Kidney (tissue), 14 donors: ENCODE measurements around the gene OSTF1. TPM values are rescaled to one million over a fixed set of nuclear protein-coding genes. Genes with fewer than 3 reads are reported as not detected.

Experiments
- DNase-seq, 5 donors: peaks; one replicate each; pipeline ENCODE4 v3.0.0-alpha.2; 2013 to 2020
- FAIRE-seq: peaks from 2 replicates; lab custom pipeline; 2012; peaks lifted over from hg19 to GRCh38; lab: Jason Lieb, UNC
- H3K27ac ChIP-seq, 2 donors: one replicate each; pipeline ENCODE4 v1.7.0; 2013; ENCODE audit warnings: low read depth in 2 of 2, low read length in 2 of 2, inconsistent platforms in 1 of 2
- H3K27me3 ChIP-seq: one replicate; pipeline ENCODE4 v1.7.1; 2013; ENCODE audit warnings: low read length, inconsistent platforms; ENCODE audit not compliant: control insufficient read depth, insufficient read depth
- H3K36me3 ChIP-seq, 3 donors: one replicate each; pipeline versions ENCODE4 v1.7.0 to v1.7.1; 2013; ENCODE audit warnings: low read length in 3 of 3, control low read depth in 1 of 3, inconsistent platforms in 1 of 3; ENCODE audit not compliant: insufficient read depth in 3 of 3, control insufficient read depth in 2 of 3
- H3K4me1 ChIP-seq, 3 donors: one replicate each; pipeline versions ENCODE4 v1.7.0 to v1.7.1; 2013; ENCODE audit warnings: low read length in 3 of 3, inconsistent platforms in 1 of 3, low read depth in 1 of 3; ENCODE audit not compliant: control insufficient read depth in 2 of 3, insufficient read depth in 2 of 3
- H3K4me3 ChIP-seq, 3 donors: one replicate each; pipeline versions ENCODE4 v1.7.0 to v1.8.1; 2013; ENCODE audit warnings: low read length in 3 of 3, control low read depth in 1 of 3, inconsistent platforms in 1 of 3
- H3K9ac ChIP-seq, 3 donors: one replicate each; pipeline versions ENCODE4 v1.7.0 to v1.7.1; 2013; ENCODE audit warnings: low read length in 3 of 3, control low read depth in 1 of 3, inconsistent platforms in 1 of 3
- H3K9me3 ChIP-seq, 3 donors: one replicate each; pipeline versions ENCODE4 v1.7.0 to v1.7.1; 2013; ENCODE audit warnings: low read length in 3 of 3, control low read depth in 1 of 3, inconsistent platforms in 1 of 3; ENCODE audit not compliant: control insufficient read depth in 2 of 3, insufficient read depth in 1 of 3
- intact Hi-C: fragments of 100-400 bp; cut with DNase I; formaldehyde crosslinking; loops from one replicate; pipeline ENCODE4 v1.11.1; 2022
- polyA plus RNA-seq: library from polyadenylated mRNA; stranded (reverse); fragments of 350-450 nt; fragmentation: Illumina TruSeq; extraction: RNeasy Lipid Tissue Mini Kit (QIAGEN cat#74804); gene quantifications from one replicate; pipeline ENCODE4 v1.2.3, GENCODE V29; 2014; ENCODE audit warnings: low read depth, low replicate concordance; ENCODE audit not compliant: insufficient read depth
- total RNA-seq: library from RNA; stranded (reverse); fragmentation: NEBNext Ultra II Directional; extraction: Animal tissue kit (Norgen Biotek cat#: 25700); gene quantifications from one replicate; pipeline ENCODE4 v1.2.1, GENCODE V29; 2021
- TF ChIP-seq, protein P1 (sequence below): IDR thresholded peaks from 3 replicates; pipeline ENCODE4 v1.5.1; 2012; ENCODE audit warnings: mild to moderate bottlenecking, moderate library complexity, borderline replicate concordance; ENCODE audit not compliant: insufficient read depth; ENCODE audit errors: extremely low read depth
- donor health status: control.
- donor health status: control.
- donor health status: control.
- donor health status: control.
- donor health status: control.
- donor health status: DM: yes; HTN: yes; CAD: no.
- donor health status: Normal renal cell carcinoma (clear cell type).

Gene OSTF1
- total and polyA plus RNA-seq, 2 donors from 2014 or later, result 42.8 to 52.7 TPM

- H3K4me1 ChIP-seq, result peaks cover 0 to 24% (median 17%) of the 10 kb centered on the region in 3 donors
Measured at GRCh38 chr9:75092766-75093165, 4.5 kb downstream of the OSTF1 start.

DNA sequence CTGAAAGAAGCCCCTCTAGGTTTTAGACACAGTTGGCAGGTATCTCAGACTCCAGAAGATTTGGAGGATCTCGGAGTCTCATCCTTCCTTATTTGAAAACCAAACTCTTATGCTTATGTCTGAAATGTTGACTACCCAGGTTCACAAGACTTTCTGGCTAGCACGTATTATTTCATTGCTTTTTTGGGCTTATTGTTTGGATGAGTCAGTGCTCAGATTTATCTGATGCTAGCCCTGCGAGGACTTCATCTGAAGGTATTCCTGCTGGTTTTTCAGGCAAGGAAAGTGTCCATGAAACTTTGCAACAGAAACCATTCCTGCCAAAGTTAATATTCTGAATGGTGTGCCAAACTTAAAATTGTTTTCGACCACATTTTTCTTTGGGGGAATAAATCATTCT, 8.5 kb downstream of the OSTF1 start:
- intact Hi-C loops, result no loop called here
- H3K4me1 ChIP-seq, result peaks cover 0 to 16% (median 11%) of the 10 kb centered on the region in 3 donors
- TF ChIP-seq, protein P1, sequence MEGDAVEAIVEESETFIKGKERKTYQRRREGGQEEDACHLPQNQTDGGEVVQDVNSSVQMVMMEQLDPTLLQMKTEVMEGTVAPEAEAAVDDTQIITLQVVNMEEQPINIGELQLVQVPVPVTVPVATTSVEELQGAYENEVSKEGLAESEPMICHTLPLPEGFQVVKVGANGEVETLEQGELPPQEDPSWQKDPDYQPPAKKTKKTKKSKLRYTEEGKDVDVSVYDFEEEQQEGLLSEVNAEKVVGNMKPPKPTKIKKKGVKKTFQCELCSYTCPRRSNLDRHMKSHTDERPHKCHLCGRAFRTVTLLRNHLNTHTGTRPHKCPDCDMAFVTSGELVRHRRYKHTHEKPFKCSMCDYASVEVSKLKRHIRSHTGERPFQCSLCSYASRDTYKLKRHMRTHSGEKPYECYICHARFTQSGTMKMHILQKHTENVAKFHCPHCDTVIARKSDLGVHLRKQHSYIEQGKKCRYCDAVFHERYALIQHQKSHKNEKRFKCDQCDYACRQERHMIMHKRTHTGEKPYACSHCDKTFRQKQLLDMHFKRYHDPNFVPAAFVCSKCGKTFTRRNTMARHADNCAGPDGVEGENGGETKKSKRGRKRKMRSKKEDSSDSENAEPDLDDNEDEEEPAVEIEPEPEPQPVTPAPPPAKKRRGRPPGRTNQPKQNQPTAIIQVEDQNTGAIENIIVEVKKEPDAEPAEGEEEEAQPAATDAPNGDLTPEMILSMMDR, result no peak

More at GRCh38 chr9:75092766-75093165, 4.5 kb downstream of the OSTF1 start:
- no peaks in the 10 kb centered on the region for H3K9me3 ChIP-seq
- no peak overlapping the region for H3K27ac ChIP-seq
- FAIRE-seq (no peak), DNase-seq (no peak)
- TF ChIP-seq, protein P1, result no peak
- intact Hi-C loops, result no loop called here
- H3K27me3 ChIP-seq, result no peaks in the 10 kb centered on the region
- no peaks in the 10 kb centered on the region for H3K36me3 ChIP-seq
- no peak overlapping the region for H3K9ac ChIP-seq
- H3K4me3 ChIP-seq, result no peak overlapping the region

DNA sequence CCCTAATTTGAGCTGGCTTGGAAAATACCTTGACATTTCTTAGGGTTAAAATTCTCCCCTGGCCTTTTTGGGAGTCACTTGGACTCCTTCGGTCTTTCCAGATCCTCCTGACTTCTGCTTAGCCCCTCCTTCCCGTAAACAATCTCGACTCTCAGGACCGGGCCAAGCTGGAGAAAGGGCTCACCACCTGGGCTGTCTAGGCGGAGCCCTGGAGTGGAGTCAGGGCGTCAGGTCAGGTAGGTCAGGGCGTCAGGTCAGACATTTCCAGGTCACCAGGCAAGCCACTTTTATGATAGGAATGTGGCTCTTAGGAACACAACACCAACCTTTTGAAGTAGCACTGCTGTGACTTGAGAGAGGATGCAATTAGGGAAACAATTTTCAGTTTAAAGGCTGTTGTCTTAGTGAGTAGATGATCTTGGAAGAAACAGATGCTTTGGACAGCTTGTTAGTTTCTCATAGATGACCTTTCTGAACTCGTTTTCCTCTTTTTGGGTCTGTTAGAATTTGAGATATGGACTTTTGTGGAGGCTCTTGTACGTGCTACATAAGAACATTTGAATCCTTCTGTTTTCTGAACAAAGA, 12.8 kb downstream of the OSTF1 start:
- Histone ChIP-seq H3K4me1 (peaks cover 0 to 2% (median 0%) of the 10 kb centered on the region in 3 donors), H3K27ac (no peak overlapping the region), H3K4me3 (no peak overlapping the region), H3K36me3 (no peaks in the 10 kb centered on the region), H3K27me3 (no peaks in the 10 kb centered on the region), H3K9me3 (no peaks in the 10 kb centered on the region), H3K9ac (no peak overlapping the region)
- DNase-seq (peak in 3 of 5 donors; percentile 22 to 48 (median 22)), FAIRE-seq (no peak)
- intact Hi-C loops, result no loop called here
- TF ChIP-seq, protein P1, result no peak

More for the DNA sequence above, 8.5 kb downstream of the OSTF1 start:
- no peaks in the 10 kb centered on the region for H3K9me3 ChIP-seq
- no peak for FAIRE-seq
- no peaks in the 10 kb centered on the region for H3K27me3 ChIP-seq
- H3K9ac ChIP-seq, result no peak overlapping the region
- H3K36me3 ChIP-seq, result no peaks in the 10 kb centered on the region
- H3K27ac ChIP-seq, result no peak overlapping the region
- DNase-seq, result no peak
- H3K4me3 ChIP-seq, result no peak overlapping the region
